ENCODE results near the gene RNFT2.
A peak's percentile ranks its signal among the peaks of the same experiment; 100 is the strongest.
"Not testable (repeated sequence)": the region's sequence is repeated elsewhere in the genome, so short reads cannot be mapped to it uniquely, and the experiment has no call there.

Gene RNFT2

DNA sequence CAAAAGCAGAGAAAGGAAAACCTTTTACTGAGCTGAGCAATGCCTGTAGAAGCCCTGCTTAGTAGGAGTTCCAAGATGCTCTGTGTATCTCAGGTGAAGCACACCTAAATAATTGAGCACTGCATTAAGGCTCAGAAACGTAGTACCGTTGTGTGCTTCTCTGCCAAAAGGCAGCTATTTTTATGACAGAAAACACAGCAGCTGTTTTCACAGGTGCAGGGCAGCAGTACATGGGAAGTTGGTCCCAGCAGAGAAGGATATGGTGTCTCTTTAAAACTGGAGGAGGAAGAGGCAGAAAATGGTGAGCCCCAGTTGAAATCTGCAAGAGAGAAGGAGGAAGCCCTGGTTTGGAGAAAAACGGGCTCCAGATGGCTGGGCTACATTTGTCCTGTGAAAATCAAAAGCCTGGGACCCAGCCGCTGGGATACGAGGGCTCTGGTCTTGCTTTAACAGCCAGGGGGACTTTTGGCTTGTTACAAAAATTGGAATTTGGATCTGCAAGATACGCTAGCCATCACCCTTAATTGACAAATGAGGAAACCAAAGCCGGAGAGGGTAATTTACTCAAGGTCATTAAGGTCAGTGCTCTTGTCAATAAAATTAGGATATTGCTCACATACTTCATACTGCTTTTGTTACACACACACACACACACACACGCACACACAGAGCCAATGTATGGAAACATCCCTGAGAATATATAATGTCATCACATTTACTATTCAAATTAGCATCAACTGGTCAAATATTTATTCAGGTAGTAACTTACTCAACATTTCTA lies 27.6 kb upstream of the RNFT2 start:
- no peak for DNase-seq

DNA sequence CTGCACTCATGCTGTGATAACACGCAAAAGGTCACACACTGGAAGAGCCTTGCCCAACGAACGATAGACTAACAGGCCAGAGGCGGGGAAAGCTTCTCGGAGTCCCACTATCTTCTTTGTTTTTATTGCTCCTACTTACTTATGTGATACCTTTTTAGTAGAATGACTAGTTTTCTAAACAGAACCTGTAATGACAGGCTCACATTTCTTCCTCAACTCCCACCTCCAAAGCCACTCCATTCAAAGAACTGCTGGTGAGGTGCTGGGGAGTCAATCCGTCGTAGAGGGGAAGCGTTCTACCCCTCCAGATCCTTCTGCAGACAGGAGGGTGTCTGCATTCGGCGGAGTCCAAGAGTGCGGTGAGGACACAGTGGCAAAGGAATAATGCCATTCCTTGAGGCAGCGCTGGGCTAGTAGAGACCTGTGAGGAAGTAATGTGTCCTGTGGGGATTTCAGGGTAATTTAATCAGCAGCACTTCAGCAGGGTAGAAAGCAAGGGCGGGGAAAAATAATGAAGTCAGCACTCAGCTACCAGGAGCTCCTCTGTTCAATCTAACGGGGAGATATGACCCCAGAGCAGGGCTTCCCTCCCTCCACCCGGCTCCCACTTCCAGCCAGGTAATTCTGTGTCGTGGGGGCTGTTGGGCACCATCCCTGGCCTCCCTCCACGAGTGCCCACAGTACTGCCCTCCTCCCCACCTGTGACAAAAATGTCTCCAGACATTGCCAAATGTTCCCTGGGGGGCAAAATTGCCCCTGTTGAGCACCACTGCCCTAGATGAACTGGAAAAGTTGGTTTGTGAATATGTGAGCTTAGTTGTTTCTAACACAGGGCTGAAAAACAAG lies 25.4 kb upstream of the RNFT2 start:
- DNase-seq, result no peak

DNA sequence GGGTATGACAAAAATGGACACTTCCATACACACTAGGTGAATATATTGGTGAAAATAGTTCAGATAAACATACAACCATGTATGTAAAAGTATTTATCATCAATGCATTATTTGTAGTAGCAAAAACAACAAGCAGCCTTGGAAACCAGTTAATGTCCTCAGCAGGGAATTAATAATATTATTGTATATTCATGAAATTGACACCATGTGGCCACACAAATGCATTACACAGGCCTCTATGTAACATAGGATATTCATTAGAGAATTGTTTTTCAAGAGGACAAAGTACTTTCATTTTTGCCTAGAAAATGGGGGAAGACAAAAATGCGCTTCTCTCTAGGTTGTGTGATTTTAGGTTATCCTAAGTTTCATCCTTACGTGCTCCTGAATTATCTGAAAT lies 24.6 kb upstream of the RNFT2 start:
- no peak for DNase-seq

DNA sequence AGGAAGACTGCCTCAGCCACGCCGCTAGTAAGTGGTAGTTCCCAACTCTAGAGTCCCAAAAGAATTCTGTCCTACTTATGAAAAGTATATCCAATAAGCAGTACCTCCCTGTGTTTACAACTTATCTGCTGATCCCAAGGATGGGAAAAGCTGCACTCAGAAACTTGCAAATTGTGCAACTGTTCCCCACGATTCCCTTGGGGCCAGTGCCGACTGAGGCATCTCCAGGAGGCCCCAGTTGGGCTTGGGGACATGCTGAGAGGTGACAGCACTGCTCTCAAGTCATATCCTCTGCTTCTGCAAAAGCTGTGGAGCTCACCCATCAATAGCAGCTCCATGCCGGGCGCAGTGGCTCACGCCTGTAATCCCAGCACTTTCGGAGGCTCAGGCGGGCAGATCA lies 23.9 kb upstream of the RNFT2 start:
- DNase-seq, result no peak

DNA sequence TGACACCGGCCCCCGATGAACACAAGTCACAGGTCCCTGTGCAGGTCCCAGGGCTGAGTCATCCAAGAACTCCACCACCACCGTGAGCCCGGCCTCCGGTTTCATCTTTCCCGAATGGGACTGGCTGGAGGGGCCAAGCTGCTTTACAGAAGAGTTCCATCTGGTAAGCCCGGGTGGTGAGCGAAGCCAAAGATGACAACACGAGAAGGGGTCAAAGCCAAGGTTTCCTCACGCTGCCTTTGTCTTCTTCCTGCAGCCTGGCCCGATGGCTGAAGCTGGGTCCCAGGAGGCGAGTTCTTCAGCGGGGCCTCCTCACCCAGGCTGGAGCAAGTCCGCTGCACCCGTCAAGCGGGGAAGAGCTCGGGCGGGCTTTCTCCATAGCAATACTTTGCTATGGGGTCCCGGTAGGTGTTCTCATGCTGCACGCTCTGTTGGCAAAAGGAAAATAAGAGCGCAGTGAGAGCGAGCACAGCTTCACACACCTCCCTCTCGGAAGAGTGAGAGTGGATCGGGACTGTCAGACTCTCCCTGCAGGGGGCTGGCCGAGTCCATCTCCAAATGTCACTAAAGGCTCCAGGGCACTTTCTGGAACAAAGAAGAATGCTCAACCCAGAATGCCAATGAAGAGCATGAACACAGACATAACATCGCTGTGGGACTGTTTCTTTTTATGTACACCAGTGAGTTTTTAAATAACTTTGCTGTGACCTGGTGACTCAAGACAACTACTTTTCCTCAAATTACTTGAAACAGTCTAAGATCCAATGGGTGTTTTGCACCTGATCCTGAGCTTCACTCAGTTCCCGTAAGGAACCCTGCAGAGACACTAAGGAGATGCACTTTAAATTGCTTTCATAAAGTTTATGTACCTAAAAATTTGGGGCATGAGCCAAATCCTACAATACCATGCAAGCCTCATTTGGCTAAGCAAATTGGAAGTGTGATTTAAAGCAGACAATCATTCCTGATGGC lies 20.4 kb upstream of the RNFT2 start:
- peak; percentile 27 to 46 for DNase-seq

DNA sequence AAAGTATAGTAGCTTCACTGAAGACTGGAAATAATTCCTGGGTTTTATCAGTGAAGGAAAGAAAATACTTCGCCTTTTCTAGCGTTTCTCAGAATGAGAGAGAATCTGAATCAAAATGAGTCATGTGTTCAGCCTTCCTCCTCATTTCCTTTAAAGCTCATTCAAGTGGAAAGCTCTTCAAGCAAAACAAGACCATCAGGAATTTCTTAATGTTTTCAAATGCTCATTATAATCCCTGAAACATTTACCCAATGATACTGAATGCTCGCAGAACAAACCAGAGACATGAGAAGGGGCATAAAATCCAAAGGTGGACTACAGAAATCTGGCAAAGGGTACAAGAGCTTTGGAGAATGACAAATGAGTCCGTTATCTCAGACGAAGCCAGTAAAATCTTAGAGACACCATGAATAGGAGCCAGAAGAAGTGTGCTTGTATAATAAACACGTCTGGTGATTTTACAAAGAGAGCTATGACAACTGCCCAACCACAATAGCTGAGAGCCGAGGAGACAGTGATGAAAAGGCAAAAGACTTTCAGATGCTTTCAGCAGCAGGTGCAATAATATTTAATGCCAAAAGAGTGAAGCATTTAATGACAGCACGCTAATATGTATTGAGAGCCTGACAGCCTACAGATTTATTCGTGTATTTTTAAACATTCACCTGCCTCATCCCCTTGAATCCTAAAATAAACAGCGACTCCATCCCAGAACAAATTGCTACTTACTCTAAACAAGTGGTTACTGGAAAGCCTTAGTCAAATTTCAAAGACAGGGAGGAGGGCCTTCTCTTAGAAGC lies 19.3 kb upstream of the RNFT2 start:
- no peak for DNase-seq

DNA sequence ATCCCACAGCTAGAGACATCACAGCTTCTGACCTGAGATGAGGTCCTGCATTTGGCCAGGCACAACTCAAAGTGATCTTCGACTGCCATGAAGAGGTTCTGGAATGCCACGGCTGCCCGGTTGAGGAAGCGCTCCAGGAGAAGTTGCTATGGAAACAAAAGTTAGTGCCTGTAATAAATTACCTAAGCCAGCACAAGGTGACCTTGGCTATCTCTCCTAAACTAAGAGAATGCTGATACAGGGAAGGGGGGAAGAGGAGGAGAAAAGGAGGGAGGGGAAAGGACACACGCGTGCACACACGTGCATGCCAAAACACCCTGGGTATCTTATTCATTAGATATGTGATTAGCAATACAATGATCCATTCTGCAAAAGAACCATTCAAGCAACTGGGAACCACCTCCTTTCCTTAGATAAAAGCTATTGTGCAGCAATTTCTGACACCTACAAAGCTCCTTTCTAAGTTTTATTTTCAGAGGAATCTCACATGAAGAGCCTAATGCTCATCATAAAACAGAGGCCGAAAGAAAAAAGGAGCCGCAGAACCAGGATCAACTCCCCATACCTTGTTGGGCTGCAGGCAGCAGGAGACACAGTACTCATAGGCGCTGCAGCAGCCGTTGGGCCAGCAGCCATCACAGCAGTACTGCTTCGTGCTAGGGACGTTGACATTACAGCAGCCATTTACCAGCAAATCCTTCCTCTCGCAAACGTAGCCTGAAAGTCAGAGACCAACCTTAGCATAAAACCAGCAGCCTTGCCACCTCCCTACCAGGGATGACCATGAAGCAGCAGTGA lies 18.2 kb upstream of the RNFT2 start:
- DNase-seq, result no peak

DNA sequence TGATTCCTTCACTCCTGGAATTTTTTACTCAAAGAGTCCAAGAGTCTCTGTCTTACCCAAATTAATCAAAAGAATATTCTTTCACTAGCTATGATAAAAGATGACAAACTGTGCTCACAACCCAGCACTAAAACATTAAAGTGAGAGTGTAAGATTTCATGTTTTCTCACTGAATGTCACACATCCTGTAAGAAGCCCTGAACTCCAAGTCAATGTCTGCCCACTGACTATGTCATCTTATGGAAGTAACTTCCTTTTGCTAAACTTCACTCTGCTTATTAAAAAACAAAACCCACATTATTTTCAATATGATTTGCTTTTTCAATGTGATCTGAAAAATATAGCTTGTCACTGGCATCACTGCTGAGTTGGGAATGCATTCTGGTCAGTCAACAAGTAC lies 15.9 kb upstream of the RNFT2 start:
- no peak for DNase-seq

DNA sequence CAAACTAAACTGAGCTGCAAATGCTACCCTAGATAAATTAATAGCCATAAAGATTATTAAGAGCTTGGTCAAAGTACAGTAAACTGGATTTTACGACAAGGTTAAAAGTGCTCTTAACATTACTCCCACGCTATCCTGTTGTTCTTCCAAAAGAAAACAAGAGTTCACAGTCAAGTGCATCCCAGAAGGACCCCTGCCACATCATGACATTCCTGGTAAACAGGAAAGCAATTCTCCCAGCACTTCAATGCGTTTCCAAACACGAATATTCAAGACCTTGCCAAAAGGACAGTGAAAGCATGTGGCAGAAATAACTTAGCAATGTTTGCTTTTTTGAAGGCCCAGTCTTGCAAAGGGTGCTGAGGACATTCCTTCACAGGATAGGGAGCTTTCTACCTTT lies 11.4 kb upstream of the RNFT2 start:
- DNase-seq, result no peak

DNA sequence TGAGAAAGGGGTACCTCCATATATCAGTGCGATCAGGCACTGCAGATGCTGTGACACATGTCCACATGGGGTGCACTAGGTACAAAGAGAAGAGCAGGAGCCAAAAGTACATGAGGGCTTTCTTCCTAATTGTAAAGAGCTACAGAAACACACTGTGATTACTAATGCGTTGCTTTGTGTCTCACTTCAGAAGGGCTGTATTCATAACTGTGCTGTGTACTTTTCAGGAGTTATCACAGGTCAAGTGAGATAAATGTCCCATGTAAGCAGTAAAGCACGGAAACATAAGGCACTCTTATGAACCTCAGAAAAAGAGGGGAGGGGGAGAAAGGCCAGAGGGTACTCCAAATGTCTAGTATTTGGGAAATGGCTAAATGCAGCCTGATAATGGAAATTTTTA lies 10.9 kb upstream of the RNFT2 start:
- DNase-seq, result no peak

DNA sequence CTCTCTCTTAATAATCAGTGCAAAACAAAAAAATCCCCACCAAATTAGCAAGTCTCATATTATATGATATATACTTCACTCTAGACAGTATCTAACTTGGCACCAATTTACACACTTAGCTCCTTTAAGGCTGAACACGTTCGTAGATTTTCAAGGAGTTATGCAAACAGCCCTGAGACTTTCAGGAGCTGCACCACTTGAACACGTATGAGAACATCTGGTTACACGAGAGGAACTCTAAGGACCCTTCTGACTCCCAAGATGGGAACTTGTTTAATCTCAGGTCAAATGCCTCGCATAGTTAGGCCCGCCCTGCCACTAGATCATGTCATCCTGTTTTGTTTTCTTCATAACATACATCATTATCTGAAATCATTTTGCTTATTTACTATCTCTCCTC lies 10.2 kb upstream of the RNFT2 start:
- no peak for DNase-seq

DNA sequence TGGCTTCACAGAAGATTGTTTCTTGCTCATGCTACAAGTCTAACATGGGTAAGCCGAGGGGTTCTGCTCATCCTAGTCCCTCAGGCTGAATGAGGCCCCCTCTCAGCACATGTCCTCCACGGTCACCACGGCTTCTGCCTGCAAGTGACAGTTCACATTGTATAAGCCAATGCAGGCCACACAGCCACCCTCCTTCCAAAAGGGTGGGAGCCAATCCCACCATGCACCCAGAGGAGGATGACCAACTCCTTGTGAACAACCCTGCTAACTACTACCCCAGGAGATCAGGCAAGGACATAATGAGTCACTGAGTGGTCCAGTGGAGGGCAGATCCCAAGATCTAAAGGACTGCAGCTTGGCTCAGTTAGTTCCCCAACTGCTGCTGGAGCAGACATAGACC lies 6.3 kb upstream of the RNFT2 start:
- no peak for DNase-seq

DNA sequence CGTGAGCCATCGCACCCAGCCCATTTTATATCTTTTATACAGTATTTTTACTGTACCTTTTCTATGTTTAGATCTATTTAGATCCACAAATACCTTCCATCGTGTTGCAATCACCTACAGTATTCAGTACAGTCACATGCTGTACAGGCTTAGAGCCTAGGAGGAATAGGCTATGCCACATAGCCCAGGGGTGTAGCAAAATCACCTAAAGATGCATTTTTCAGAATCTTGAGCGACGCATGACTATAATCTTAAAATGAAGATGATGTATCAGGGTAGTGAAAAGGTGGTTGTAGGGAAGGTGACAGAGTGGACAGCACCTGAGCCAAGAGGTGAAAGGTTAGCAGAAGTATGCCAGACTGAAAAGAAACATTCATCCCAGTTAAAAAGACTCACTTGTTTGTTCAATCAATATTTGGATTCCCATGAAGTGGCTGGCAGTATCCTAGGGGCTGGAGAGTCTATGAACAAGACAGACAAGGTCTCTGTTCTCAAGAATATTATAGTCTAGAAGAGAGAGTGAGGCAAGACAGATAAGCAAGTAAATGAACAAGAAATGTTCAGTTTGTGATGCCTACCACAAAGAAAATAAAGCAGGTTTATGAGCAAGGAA lies 3.9 kb upstream of the RNFT2 start:
- no peak for DNase-seq

DNA sequence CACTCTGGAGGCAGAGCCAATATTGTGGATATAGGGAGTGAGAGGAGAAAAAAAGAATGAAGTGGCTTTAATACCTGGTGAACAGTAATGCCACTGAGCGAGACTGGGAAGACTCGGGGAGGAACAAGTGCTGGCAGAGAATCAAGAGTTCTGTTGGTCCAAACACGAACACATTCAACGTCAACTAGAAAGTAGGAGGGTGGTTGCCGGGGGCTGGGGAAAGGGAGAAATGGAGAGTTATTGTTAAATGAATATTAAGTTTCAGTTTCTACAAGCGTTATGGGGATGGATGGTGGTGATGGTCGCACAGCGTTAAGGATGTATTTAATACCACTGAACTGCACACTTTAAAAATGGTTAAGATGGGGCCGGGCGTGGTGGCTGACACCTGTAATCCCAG lies 3.0 kb upstream of the RNFT2 start:
- no peak for DNase-seq

DNA sequence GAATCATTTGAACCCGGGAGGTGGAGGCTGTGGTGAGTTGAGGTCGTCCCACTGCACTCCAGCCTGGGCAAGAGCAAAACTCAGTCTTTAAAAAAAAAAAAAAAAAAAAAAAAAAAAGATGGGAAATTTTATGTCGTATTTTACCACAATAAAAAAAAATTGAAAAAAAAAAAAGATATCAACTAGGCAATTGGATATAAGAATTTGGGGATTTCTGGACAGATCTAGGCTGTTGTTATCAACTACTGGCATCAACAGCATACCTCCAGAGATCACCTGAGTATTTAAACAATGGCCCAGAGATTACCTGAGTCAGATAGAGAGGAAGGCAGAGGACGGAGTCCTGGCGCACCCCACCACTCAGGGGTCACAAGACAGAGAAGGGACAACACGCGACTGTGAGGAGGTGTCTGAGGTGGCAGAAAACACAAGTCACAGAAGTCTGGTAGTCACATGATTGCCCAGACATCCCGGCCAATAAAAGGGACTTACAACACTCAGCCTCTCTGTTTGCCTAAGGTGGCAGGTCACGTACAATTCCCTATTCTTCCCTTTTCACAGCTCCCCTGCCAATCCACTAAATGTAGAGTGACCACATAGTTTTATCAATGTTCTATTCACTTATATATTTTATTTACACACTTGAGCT lies 2.0 kb upstream of the RNFT2 start:
- DNase-seq, result no peak

DNA sequence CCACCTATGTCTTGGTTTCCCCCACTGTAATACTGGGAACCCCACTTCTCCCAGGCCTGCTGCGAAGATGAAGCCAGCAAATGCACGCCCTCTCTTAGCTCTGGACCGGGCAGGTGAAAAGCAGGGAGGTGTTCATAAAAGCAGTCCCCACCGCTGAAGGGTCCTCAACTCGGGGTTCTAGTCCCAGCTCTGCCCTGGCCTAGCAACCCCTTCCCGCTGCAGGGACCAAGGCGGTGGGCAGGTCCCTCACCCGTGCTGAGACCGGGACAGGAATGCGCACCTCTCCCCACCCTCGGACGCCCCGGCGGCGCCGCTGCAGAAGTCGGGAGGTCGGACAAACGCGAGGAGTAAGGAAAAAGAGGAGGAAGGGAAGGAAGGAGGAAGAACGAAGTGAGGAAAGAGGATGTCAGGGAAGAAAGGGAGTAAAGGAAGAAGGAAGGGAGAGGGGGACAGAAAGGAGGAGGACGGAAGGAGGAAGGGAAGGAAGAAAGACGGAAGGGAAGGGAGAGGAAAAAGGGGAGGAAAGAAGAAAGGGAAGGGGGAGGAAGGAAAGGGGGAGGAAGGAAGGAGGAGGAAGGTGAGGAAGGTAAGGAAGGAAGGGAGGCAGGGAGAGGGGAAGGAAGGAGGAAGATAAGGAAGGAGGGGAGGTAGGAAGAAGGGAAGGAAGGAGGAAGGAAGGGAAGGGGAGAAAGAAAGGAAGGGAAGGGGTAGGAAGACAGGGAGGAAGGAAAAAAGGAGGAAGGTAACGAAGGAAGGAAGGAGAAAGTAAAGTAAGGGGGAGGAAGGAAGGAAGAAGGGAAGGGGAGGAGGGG lies 947 bp upstream of the RNFT2 start:
- no peak for DNase-seq

DNA sequence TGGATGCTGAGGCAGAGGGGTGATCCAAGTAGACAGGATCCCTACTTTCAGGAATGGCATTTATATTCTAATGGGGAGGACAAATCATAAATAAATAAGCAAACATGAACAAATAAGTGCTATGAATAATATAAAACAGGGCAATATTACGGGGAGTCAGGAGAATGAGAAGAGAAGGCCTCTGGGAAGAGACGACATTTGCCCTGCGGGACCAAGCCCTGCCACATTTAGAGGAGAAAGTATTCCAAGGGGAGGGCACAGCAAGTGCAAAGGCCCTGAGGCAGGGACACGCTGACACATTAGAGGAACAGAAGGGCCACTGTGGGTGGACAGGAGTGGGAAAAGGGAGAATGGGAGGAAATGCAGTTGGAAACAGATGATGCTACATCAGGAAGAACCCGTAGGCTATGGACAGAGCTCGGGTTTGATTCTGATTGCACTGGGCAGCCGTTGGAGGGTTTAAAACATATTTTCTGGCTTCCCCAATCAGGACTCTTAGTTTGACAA lies 1.3 kb downstream of the RNFT2 start:
- no peak for DNase-seq

DNA sequence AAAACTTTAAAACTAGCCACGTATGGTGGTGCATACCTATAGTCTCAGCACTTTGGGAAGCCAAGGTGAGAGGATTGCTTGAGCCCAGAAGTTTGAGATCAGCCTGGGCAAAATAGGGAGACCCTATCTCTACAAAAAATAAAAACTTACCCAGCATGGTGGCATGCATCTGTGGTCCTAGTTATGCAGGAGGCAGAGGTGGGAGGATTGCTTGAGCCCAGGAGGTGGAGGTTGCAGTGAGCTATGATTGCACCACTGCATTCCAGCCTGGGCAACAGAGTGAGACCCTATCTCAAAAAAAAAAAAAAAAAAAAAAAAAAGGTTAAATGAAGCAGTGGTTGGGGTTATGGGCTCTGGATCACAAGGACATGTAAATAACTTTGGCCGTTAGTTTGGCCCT lies 4.7 kb downstream of the RNFT2 start:
- not testable (repeated sequence) for DNase-seq

DNA sequence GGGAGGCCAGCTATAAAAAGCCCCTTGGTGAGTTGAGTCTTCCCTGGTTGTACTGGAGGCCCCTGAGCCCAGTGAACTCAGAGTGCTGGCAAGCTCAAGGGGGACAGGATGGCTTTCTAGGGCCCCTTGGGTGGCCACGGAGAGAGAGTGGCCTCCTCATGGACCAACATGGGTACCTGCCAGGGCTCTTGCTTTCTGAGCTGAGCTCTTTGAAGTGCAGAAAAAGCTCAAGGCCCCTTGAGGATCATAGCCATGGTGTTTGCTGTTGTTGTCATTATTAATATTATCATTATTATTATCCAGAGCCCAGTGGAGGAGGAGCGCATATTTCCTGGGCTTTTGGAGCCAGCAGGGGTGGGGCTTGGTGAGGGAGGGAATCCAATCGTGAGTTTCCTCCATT lies 6.7 kb downstream of the RNFT2 start:
- DNase-seq, result no peak
